Measurements from ENCODE around the gene FPGS. TPM values are rescaled to one million over a fixed set of nuclear protein-coding genes. Genes with fewer than 3 reads are reported as not detected.

The FPGS gene
- total RNA-seq, 1 donor from 2014 or later, result 70.0 TPM

GRCh38 chr9:127863191-127863621 lies 60.5 kb downstream of the FPGS start:
- no peak for DNase-seq (ENCODE audit: low read depth)
- no peak overlapping the region for H3K4me3 ChIP-seq (ENCODE audit: low read depth, low read length)
- H3K36me3 ChIP-seq (ENCODE audit: control insufficient read depth, insufficient read depth, low read length), result peaks cover 3% of the 10 kb centered on the region
- H3K27me3 ChIP-seq (ENCODE audit: control insufficient read depth, insufficient read depth, low read length), result no peaks in the 10 kb centered on the region
- FAIRE-seq, result no peak
- TF ChIP-seq CTCF (IDR thresholded peaks at IDR 0.05; ENCODE audit: insufficient read depth, low read length, severe bottlenecking), result no peak

Other genes starting within 250 kb of the FPGS start
- 7.9 and 17.1 TPM in 2 replicates for gene STXBP1, start 190.6 kb upstream of the FPGS start, total RNA-seq
- gene CFAP157, start 95.9 kb upstream of the FPGS start, total RNA-seq, result under 0.01 TPM in 1 of 2 replicates, not detected in the other
- 26.6 and 58.9 TPM in 2 replicates for gene PTRH1, start 87.2 kb upstream of the FPGS start, total RNA-seq
- gene TTC16, start 86.8 kb upstream of the FPGS start, total RNA-seq, result not detected in 2 replicates
- gene TOR2A, start 67.6 kb upstream of the FPGS start, total RNA-seq, result 1.8 and 4.6 TPM in 2 replicates
- 0.26 TPM in 1 of 2 replicates, not detected in the other for gene SH2D3C, start 24.2 kb upstream of the FPGS start, total RNA-seq
- gene CDK9, start 16.8 kb upstream of the FPGS start, total RNA-seq, result 78.5 and 81.7 TPM in 2 replicates
- 0.13 and 2.4 TPM in 2 replicates for gene ENG, start 51.8 kb downstream of the FPGS start, total RNA-seq
- 19.0 and 54.0 TPM in 2 replicates for gene AK1, start 74.8 kb downstream of the FPGS start, total RNA-seq
- 18.2 and 18.4 TPM in 2 replicates for gene ST6GALNAC6, start 96.7 kb downstream of the FPGS start, total RNA-seq
- 21.3 and 21.8 TPM in 2 replicates for gene ST6GALNAC4, start 114.2 kb downstream of the FPGS start, total RNA-seq
- 2.1 and 5.1 TPM in 2 replicates for gene PIP5KL1, start 127.9 kb downstream of the FPGS start, total RNA-seq
- 11.8 and 17.4 TPM in 2 replicates for gene DPM2, start 135.0 kb downstream of the FPGS start, total RNA-seq
- gene EEIG1, start 178.1 kb downstream of the FPGS start, total RNA-seq, result 7.4 and 41.3 TPM in 2 replicates